GM23338 (cell line): ENCODE data around the gene AMPD3. TPM values are rescaled to one million over a fixed set of nuclear protein-coding genes. Genes with fewer than 3 reads are reported as not detected.

Experiments
- ATAC-seq: fragments of 200-7000 bp; cut with Tn5 transposase; 3 replicates; pipeline ENCODE4 v1.9.1; 2020
- DNase-seq: peaks from one replicate; pipeline ENCODE4 v3.0.0-alpha.2; 2015; ENCODE audit warnings: low spot score
- H2AFZ ChIP-seq: fragments of 200-600 bp; sonication (generic); 2 replicates; pipeline ENCODE4 v1.8.0; 2016; ENCODE audit warnings: antibody characterized with exemption, mild to moderate bottlenecking, moderate library complexity
- H3F3A ChIP-seq: fragments of 200-600 bp; sonication (generic); replicated peaks from 2 replicates; pipeline ENCODE4 v1.8.0; 2017; ENCODE audit warnings: antibody characterized with exemption, mixed run types, low read depth
- H3K27ac ChIP-seq: fragments of 200-600 bp; sonication (generic); 2 replicates; pipeline ENCODE4 v1.6.1; 2016; ENCODE audit warnings: low read depth
- H3K27me3 ChIP-seq: fragments of 200-600 bp; sonication (generic); 2 replicates; pipeline ENCODE4 v1.8.0; 2016; ENCODE audit warnings: mild to moderate bottlenecking, mixed run types, moderate library complexity; ENCODE audit not compliant: insufficient read depth
- H3K36me3 ChIP-seq: fragments of 200-600 bp; sonication (generic); 2 replicates; pipeline ENCODE4 v1.8.0; 2016; ENCODE audit warnings: mild to moderate bottlenecking; ENCODE audit not compliant: insufficient read depth
- H3K4me1 ChIP-seq: fragments of 200-600 bp; sonication (generic); 2 replicates; pipeline ENCODE4 v1.8.0; 2016; ENCODE audit warnings: mild to moderate bottlenecking, moderate library complexity; ENCODE audit not compliant: insufficient read depth
- H3K4me2 ChIP-seq: fragments of 200-600 bp; sonication (generic); 2 replicates; pipeline ENCODE4 v1.7.1; 2017; ENCODE audit warnings: mixed run types
- H3K4me3 ChIP-seq: fragments of 200-600 bp; sonication (generic); 2 replicates; pipeline ENCODE4 v1.6.1; 2016; ENCODE audit warnings: mixed run types
- H3K79me2 ChIP-seq: fragments of 200-600 bp; sonication (generic); replicated peaks from 2 replicates; pipeline ENCODE4 v1.8.0; 2017; ENCODE audit warnings: mild to moderate bottlenecking; ENCODE audit not compliant: insufficient read depth
- H3K9me2 ChIP-seq: fragments of 200-600 bp; sonication (generic); 2 replicates; pipeline ENCODE4 v1.8.0; 2017; ENCODE audit not compliant: insufficient read depth
- H4K20me1 ChIP-seq: fragments of 200-600 bp; sonication (generic); replicated peaks from 2 replicates; pipeline ENCODE4 v1.8.0; 2017; ENCODE audit warnings: mild to moderate bottlenecking; ENCODE audit not compliant: insufficient read depth
- H3K27ac Mint-ChIP-seq: 2 replicates; pipeline ENCODE4 v1.8.0; 2020; ENCODE audit warnings: inconsistent platforms, mild to moderate bottlenecking, moderate library complexity, mixed read lengths
- H3K27me3 Mint-ChIP-seq: 3 replicates; pipeline ENCODE4 v1.8.0; 2022; ENCODE audit warnings: low read depth, mild to moderate bottlenecking, moderate library complexity, mixed read lengths, inconsistent platforms; ENCODE audit not compliant: insufficient read depth, poor library complexity
- H3K36me3 Mint-ChIP-seq: 3 replicates; pipeline ENCODE4 v1.8.0; 2021; ENCODE audit warnings: low read depth, mild to moderate bottlenecking, inconsistent platforms, moderate library complexity, mixed read lengths
- H3K4me1 Mint-ChIP-seq: 3 replicates; pipeline ENCODE4 v1.8.0; 2020; ENCODE audit warnings: mild to moderate bottlenecking, inconsistent platforms, mixed read lengths
- H3K4me3 Mint-ChIP-seq: 3 replicates; pipeline ENCODE4 v1.8.0; 2021; ENCODE audit warnings: moderate library complexity, mild to moderate bottlenecking, inconsistent platforms, mixed read lengths
- H3K9me3 Mint-ChIP-seq: 3 replicates; pipeline ENCODE4 v1.8.0; 2020; ENCODE audit warnings: moderate library complexity, mild to moderate bottlenecking, inconsistent platforms, mixed read lengths
- CREB1 ChIP-seq: fragments of 250-450 bp; sonication (Bioruptor Pico); IDR thresholded peaks from 2 replicates; pipeline ENCODE4 v1.5.0; 2020; ENCODE audit warnings: low read depth, mild to moderate bottlenecking, moderate library complexity
- CTCF ChIP-seq, 2 experiments: fragments of 200-600 bp in 1 of 2; sonication (generic) in 1 of 2; conservative IDR thresholded peaks; 2 replicates each; pipeline versions ENCODE4 v1.5.1 to v1.6.1; 2016 to 2017; ENCODE audit warnings: antibody characterized with exemption in 2 of 2, low read depth in 2 of 2, mild to moderate bottlenecking in 2 of 2, moderate library complexity in 1 of 2
- EZH2 ChIP-seq: fragments of 200-600 bp; sonication (generic); IDR thresholded peaks from one replicate; pipeline ENCODE4 v1.8.0; 2017; ENCODE audit warnings: antibody characterized with exemption, mild to moderate bottlenecking, low read depth; ENCODE audit not compliant: unreplicated experiment
- EZH2phosphoT487 ChIP-seq: fragments of 200-600 bp; sonication (generic); IDR thresholded peaks from one replicate; pipeline ENCODE4 v1.8.1; 2018; ENCODE audit warnings: antibody characterized with exemption; ENCODE audit not compliant: unreplicated experiment
- JUNB ChIP-seq: IDR thresholded peaks from one replicate; pipeline ENCODE4 v1.6.1; 2016; ENCODE audit warnings: antibody characterized with exemption; ENCODE audit not compliant: unreplicated experiment
- NANOG ChIP-seq: IDR thresholded peaks from 2 replicates; pipeline ENCODE4 v1.6.1; 2016; ENCODE audit warnings: antibody characterized with exemption, borderline replicate concordance
- POLR2AphosphoS5 ChIP-seq: IDR thresholded peaks from 2 replicates; pipeline ENCODE4 v1.6.1; 2016; ENCODE audit warnings: antibody characterized with exemption, low read depth
- STAT1 ChIP-seq: IDR thresholded peaks from one replicate; pipeline ENCODE4 v1.6.1; 2016; ENCODE audit warnings: antibody characterized with exemption; ENCODE audit not compliant: unreplicated experiment
- ZNF114 ChIP-seq: fragments of 250-450 bp; sonication (Bioruptor Pico); IDR thresholded peaks from 2 replicates; pipeline ENCODE4 v1.5.0; 2020; ENCODE audit warnings: mild to moderate bottlenecking, moderate library complexity
- ZNF331 ChIP-seq: fragments of 250-450 bp; sonication (Bioruptor Pico); IDR thresholded peaks from 2 replicates; pipeline ENCODE4 v1.5.0; 2020; ENCODE audit warnings: low read depth, mild to moderate bottlenecking, moderate library complexity
- polyA plus RNA-seq: library from polyadenylated mRNA; unstranded; fragments of >200 nt; fragmentation: Nextera tagmentation; extraction: Ambion mirVana; gene quantifications from 2 replicates; pipeline ENCODE4 v1.2.1, GENCODE V29; 2016
- total RNA-seq: library from RNA; depleted of rRNA; stranded (reverse); fragments of >200 nt; shearing (Covaris generic); gene quantifications from 2 replicates; pipeline ENCODE4 v1.2.3, GENCODE V29; 2014
- TF ChIP-seq, protein P1 (sequence below): IDR thresholded peaks from 2 replicates; pipeline ENCODE4 v1.6.1; 2016; ENCODE audit warnings: antibody characterized with exemption
- TF ChIP-seq, protein P2 (sequence below): IDR thresholded peaks from one replicate; pipeline ENCODE4 v1.6.1; 2018; ENCODE audit warnings: antibody characterized with exemption; ENCODE audit not compliant: unreplicated experiment

AMPD3 gene
- total and polyA plus RNA-seq, 2 experiments from 2014 or later: 1.6 to 2.1 TPM

GRCh38 chr11:10519630-10520029 is 64.6 kb downstream of the AMPD3 start:
- no peaks in the 10 kb centered on the region; the same call in 2 of the 3 replicates for H3K4me1 Mint-ChIP-seq
- Histone ChIP-seq H3K79me2 (no peaks in the 10 kb centered on the region), H3K9me2 (no peaks in the 10 kb centered on the region), H3K4me1 (no peaks in the 10 kb centered on the region), H3K4me3 (no peak overlapping the region), H2AFZ (no peak overlapping the region), H4K20me1 (no peaks in the 10 kb centered on the region), H3K27ac (no peak overlapping the region), H3K4me2 (no peak overlapping the region), H3K27me3 (no peaks in the 10 kb centered on the region), H3F3A (no peaks in the 10 kb centered on the region), H3K36me3 (no peaks in the 10 kb centered on the region)
- TF ChIP-seq ZNF114 (CRISPR knock-in tag) (no peak), CTCF (conservative IDR thresholded peaks at IDR 0.05; ENCODE audit: low read depth in 2 of 2) (no peak), EZH2 (no peak), POLR2AphosphoS5 (no peak), CREB1 (CRISPR knock-in tag) (no peak), ZNF331 (no peak), EZH2phosphoT487 (no peak), NANOG (no peak), JUNB (no peak), STAT1 (no peak)
- TF ChIP-seq, protein P1, sequence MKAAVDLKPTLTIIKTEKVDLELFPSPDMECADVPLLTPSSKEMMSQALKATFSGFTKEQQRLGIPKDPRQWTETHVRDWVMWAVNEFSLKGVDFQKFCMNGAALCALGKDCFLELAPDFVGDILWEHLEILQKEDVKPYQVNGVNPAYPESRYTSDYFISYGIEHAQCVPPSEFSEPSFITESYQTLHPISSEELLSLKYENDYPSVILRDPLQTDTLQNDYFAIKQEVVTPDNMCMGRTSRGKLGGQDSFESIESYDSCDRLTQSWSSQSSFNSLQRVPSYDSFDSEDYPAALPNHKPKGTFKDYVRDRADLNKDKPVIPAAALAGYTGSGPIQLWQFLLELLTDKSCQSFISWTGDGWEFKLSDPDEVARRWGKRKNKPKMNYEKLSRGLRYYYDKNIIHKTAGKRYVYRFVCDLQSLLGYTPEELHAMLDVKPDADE: no peak
- TF ChIP-seq, protein P2, sequence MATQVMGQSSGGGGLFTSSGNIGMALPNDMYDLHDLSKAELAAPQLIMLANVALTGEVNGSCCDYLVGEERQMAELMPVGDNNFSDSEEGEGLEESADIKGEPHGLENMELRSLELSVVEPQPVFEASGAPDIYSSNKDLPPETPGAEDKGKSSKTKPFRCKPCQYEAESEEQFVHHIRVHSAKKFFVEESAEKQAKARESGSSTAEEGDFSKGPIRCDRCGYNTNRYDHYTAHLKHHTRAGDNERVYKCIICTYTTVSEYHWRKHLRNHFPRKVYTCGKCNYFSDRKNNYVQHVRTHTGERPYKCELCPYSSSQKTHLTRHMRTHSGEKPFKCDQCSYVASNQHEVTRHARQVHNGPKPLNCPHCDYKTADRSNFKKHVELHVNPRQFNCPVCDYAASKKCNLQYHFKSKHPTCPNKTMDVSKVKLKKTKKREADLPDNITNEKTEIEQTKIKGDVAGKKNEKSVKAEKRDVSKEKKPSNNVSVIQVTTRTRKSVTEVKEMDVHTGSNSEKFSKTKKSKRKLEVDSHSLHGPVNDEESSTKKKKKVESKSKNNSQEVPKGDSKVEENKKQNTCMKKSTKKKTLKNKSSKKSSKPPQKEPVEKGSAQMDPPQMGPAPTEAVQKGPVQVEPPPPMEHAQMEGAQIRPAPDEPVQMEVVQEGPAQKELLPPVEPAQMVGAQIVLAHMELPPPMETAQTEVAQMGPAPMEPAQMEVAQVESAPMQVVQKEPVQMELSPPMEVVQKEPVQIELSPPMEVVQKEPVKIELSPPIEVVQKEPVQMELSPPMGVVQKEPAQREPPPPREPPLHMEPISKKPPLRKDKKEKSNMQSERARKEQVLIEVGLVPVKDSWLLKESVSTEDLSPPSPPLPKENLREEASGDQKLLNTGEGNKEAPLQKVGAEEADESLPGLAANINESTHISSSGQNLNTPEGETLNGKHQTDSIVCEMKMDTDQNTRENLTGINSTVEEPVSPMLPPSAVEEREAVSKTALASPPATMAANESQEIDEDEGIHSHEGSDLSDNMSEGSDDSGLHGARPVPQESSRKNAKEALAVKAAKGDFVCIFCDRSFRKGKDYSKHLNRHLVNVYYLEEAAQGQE: no peak
- H3K4me3 Mint-ChIP-seq: no peak overlapping the region
- ATAC-seq (no peak), DNase-seq (no peak)
- peaks cover 2% of the 10 kb centered on the region; the same call in 1 of the 3 replicates for H3K36me3 Mint-ChIP-seq
- H3K27me3 Mint-ChIP-seq: no peaks in the 10 kb centered on the region
- no peak overlapping the region for H3K27ac Mint-ChIP-seq
- H3K9me3 Mint-ChIP-seq: no peaks in the 10 kb centered on the region
